NCI-H1694 treated with DMSO at 0.1 percent for 48 hours (cell line): ENCODE data around the gene SMARCA4.
"Not testable (repeated sequence)": the region's sequence is repeated elsewhere in the genome, so short reads cannot be mapped to it uniquely, and the experiment has no call there.

Experiments
- DNase-seq: peaks from one replicate; lab custom pipeline; 2025; lab: John Stamatoyannopoulos, UW

SMARCA4 gene

GRCh38 chr19:11066326-11066725, 105.5 kb downstream of the SMARCA4 start:
- DNase-seq: no peak

GRCh38 chr19:11067356-11068113, 106.7 kb downstream of the SMARCA4 start:
- DNase-seq: no peak

GRCh38 chr19:11069561-11069960, 108.7 kb downstream of the SMARCA4 start:
- no peak for DNase-seq

DNA sequence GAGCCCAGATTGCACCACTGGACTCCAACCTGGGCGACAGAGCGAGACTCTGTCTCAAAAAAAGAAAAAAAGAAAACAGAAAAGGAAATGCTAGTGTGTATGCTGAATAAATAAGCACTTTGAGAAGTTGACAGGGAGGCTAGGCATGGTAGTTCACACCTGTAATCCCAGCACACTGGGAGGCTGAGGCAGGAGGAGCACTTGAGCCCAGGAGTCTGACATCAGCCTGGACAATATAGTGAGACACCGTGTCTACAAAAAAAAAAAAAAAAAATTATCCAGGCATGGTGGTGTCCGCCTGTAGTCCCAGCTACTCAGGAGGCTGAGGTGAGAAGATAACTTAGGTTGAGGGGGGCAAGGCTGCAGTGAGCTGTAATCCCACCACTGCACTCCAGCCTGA, 109.3 kb downstream of the SMARCA4 start:
- DNase-seq: no peak

DNA sequence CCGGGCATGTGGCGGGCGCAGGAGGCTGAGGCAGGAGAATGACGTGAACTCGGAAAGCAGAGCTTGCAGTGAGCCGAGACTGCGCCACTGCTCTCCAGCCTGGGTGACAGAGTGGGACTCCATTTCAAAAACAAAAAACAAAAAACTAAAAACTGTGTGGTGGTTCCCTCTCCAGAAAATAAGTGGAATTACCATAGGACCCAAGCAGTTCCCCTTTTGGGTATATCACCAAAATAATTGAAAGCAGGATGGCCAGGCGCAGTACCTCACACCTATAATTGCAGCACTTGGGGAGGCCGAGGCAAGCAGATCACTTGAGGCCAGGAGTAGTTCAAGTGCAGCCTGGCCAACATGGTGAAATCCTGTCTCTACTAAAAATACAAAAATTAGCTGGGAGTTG, 112.7 kb downstream of the SMARCA4 start:
- DNase-seq: no peak

- DNase-seq: not testable (repeated sequence)
Measured at GRCh38 chr19:11076792-11077191, 116.0 kb downstream of the SMARCA4 start.

DNA sequence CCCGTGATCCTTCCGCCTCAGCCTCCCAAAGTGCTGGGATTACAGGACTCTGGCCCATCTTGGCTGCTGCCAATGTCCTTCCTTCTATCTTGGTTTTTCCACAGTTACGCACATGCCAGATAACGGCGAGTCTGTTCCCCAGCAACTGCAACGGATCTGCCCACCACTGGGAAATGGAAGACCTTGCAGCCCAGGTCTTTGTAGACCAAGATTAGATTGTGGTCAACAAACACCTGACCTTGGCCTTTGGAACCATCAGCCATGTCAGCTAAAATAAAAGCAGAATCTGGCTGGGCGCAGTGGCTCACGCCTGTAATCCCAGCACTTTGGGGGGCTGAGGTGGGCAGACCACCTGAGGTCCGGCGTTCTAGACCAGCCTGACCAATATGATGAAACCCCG, 118.1 kb downstream of the SMARCA4 start:
- DNase-seq: no peak

GRCh38 chr19:11079999-11080398, 119.2 kb downstream of the SMARCA4 start:
- no peak for DNase-seq

GRCh38 chr19:11087870-11088505, 127.2 kb downstream of the SMARCA4 start:
- DNase-seq: no peak

GRCh38 chr19:11088506-11089253, 127.8 kb downstream of the SMARCA4 start:
- no peak for DNase-seq

DNA sequence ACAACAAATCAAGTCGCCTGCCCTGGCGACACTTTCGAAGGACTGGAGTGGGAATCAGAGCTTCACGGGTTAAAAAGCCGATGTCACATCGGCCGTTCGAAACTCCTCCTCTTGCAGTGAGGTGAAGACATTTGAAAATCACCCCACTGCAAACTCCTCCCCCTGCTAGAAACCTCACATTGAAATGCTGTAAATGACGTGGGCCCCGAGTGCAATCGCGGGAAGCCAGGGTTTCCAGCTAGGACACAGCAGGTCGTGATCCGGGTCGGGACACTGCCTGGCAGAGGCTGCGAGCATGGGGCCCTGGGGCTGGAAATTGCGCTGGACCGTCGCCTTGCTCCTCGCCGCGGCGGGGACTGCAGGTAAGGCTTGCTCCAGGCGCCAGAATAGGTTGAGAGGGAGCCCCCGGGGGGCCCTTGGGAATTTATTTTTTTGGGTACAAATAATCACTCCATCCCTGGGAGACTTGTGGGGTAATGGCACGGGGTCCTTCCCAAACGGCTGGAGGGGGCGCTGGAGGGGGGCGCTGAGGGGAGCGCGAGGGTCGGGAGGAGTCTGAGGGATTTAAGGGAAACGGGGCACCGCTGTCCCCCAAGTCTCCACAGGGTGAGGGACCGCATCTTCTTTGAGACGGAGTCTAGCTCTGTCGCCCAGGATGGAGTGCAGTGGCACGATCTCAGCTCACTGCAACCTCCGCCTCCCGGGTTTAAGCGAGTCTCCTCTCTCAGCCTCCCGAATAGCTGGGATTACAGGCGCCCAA, 128.6 kb downstream of the SMARCA4 start, which contains the start of gene LDLR:
Gene LDLR, plus strand, starts transcription at position 210 of the 760 bp plus-strand sequence. Its CDS starts 86 bp downstream, at position 296.
- peak; percentile 76 for DNase-seq

- DNase-seq: not testable (repeated sequence)
Measured at GRCh38 chr19:11090014-11090263, 129.1 kb downstream of the SMARCA4 start.

DNA sequence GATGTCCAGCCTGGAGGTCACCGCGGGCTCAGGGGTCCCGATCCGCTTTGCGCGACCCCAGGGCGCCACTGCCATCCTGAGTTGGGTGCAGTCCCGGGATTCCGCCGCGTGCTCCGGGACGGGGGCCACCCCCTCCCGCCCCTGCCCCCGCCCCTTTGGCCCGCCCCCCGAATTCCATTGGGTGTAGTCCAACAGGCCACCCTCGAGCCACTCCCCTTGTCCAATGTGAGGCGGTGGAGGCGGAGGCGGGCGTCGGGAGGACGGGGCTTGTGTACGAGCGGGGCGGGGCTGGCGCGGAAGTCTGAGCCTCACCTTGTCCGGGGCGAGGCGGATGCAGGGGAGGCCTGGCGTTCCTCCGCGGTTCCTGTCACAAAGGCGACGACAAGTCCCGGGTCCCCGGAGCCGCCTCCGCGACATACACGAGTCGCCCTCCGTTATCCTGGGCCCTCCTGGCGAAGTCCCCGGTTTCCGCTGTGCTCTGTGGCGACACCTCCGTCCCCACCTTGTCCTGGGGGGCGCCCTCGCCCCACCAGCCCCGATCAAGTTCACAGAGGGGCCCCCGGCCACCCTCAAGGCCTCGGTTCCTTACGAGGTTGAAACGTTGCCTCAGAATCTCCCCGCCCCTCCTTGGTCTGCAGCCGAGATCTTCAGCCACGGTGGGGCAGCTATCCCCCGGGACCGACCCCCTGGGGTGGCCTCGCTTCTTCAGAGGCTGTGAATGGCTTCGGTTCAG, 129.6 kb downstream of the SMARCA4 start:
- peak; percentile 78 for DNase-seq

- no peak for DNase-seq
Measured at GRCh38 chr19:11090997-11091702, 130.3 kb downstream of the SMARCA4 start.

DNA sequence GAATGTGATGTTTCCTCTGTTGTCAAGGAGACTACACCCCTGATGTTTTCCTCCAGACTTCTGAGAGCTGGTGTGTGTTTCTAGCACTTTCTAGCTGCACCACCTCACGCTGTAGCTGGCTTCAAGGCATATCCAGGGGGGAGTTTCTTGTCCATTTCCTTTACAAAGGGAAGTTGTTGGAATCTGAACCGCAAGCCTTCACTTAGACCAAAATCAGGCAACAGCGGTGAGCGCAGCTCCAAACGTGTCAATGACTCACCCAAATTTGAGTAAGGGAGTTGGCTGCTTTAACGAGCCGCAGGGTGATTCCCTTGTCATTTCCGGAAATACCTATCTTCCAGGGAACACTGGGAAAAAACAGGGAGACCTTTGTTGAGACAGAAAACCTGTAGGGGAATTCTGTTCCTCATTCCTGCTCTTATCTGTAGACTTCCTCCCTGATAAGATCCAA, 130.9 kb downstream of the SMARCA4 start:
- DNase-seq: no peak

DNA sequence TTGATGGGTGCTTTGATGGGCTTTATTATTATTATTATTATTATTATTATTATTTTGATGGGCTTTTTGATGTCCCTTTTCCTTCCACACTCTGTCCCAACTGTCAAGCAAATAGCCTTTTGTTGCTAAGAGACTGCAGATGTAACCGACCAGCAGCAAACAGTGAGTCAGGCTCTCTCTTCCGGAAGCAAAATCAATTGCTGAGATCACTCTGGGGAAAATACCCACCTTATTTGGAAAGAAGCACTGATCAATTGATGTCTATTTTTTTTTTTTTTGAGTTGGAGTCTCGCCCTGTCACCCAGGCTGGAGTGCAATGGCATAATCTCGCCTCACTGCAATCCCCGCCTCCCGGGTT, 131.3 kb downstream of the SMARCA4 start:
- no peak for DNase-seq

- DNase-seq: no peak
Measured at GRCh38 chr19:11093689-11094238, 132.9 kb downstream of the SMARCA4 start.

DNA sequence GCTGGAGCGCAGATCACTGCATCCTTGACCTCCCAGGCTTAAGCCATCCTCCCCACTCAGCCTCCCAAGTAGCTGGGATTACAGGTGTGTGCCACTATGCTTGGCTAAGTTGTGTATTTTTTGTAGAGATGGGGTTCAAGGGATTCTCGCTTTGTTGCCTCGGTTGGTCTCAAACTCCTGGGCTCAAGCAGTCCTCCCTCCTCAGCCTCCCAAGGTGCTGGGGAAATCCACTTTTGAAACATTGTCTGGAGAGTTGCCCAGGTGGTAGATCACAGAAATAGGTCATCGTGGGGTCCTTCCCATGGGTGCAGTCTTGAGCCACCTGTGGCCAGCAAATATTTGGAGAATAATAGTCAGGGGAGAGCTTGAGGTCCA, 133.7 kb downstream of the SMARCA4 start:
- DNase-seq: no peak

- DNase-seq: no peak
Measured at GRCh38 chr19:11096210-11096841, 135.5 kb downstream of the SMARCA4 start.

GRCh38 chr19:11097367-11097766, 136.5 kb downstream of the SMARCA4 start:
- DNase-seq: not testable (repeated sequence)
